HL-60 (cell line): Measurements from ENCODE around the gene MTHFD1L.

ENCODE experiments used
- DNase-seq, 2 experiments: peaks; one replicate each; pipeline ENCODE4 v3.0.0-alpha.2; 2010 to 2020; ENCODE audit warnings: low read depth in 1 of 2, low spot score in 1 of 2
- H3K27ac ChIP-seq: fragments of 250-450 bp; sonication (Bioruptor Pico); replicated peaks from 2 replicates; pipeline ENCODE4 v1.5.1; 2020; ENCODE audit warnings: mild to moderate bottlenecking, moderate library complexity
- H3K27me3 ChIP-seq: fragments of 250-450 bp; sonication (Bioruptor Pico); 2 replicates; pipeline ENCODE4 v1.5.1; 2021; ENCODE audit warnings: mild to moderate bottlenecking, moderate library complexity; ENCODE audit not compliant: insufficient read depth, poor library complexity, severe bottlenecking
- H3K4me3 ChIP-seq: replicated peaks from 2 replicates; pipeline ENCODE4 v1.5.1; 2011; ENCODE audit warnings: mild to moderate bottlenecking, control low read depth, low read length; ENCODE audit not compliant: insufficient read depth
- CTCF ChIP-seq: IDR thresholded peaks from one replicate; pipeline ENCODE4 v1.5.1; 2011; ENCODE audit warnings: low read length, control low read depth, inconsistent platforms; ENCODE audit not compliant: insufficient read depth
- GABPA ChIP-seq: IDR thresholded peaks from 2 replicates; pipeline ENCODE4 v1.6.1; 2012; ENCODE audit warnings: low read depth
- POLR2AphosphoS5 ChIP-seq: IDR thresholded peaks from 2 replicates; pipeline ENCODE4 v1.6.1; 2012; ENCODE audit warnings: low read depth
- REST ChIP-seq: IDR thresholded peaks from 2 replicates; pipeline ENCODE4 v1.6.1; 2012; ENCODE audit warnings: low read depth; ENCODE audit not compliant: insufficient replicate concordance
- SPI1 ChIP-seq: IDR thresholded peaks from 2 replicates; pipeline ENCODE4 v1.6.1; 2012; ENCODE audit warnings: low read depth, mild to moderate bottlenecking, borderline replicate concordance

MTHFD1L gene

GRCh38 chr6:151007922-151008321 lies 142.4 kb downstream of the MTHFD1L start:
- H3K4me3 ChIP-seq: no peak overlapping the region
- no peak for TF ChIP-seq SPI1
- no peak for TF ChIP-seq POLR2AphosphoS5
- no peak for TF ChIP-seq CTCF
- TF ChIP-seq REST: no peak
- no peak for TF ChIP-seq GABPA
- no peaks in the 10 kb centered on the region for H3K27me3 ChIP-seq
- DNase-seq: no peak
- H3K27ac ChIP-seq: no peak overlapping the region

GRCh38 chr6:151008425-151008824 lies 142.9 kb downstream of the MTHFD1L start:
- DNase-seq: no peak
- TF ChIP-seq POLR2AphosphoS5 (no peak), REST (no peak), GABPA (no peak), SPI1 (no peak), CTCF (no peak)
- Histone ChIP-seq H3K4me3 (no peak overlapping the region), H3K27ac (no peak overlapping the region), H3K27me3 (no peaks in the 10 kb centered on the region)

- no peak for TF ChIP-seq REST
- no peak for TF ChIP-seq CTCF
- TF ChIP-seq SPI1: no peak
- no peaks in the 10 kb centered on the region for H3K27me3 ChIP-seq
- H3K27ac ChIP-seq: no peak overlapping the region
- no peak for DNase-seq
- H3K4me3 ChIP-seq: no peak overlapping the region
Observed at GRCh38 chr6:151009576-151009975, 144.1 kb downstream of the MTHFD1L start.
